Stimulated activated naive CD4-positive, alpha-beta T cell treated with Interleukin-2 at 50 U/mL for 16 hours (primary cell): Measurements from ENCODE around the gene PKIB.
"Not testable (repeated sequence)": the region's sequence is repeated elsewhere in the genome, so short reads cannot be mapped to it uniquely, and the experiment has no call there.

Experiments
- DNase-seq: peaks from one replicate; lab custom pipeline; 2025; lab: John Stamatoyannopoulos, UW

The PKIB gene

DNA sequence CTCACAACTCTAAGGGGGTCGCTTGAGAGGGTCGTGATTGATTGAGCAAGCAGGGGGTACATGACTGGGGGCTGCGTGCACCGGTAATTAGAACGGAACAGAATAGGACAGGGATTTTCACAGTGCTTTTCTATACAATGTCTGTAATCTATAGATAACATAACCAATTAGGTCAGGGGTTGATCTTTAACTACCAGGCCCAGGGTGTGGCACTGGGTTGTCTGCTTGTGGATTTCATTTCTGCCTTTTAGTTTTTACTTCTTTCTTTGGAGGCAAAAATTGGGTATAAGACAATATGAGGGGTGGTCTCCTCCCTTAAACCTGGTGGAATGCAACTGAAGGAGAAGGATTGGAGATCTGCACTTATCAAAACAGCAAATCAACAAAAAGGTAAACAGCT lies 138.7 kb downstream of the PKIB start:
- DNase-seq: not testable (repeated sequence)

DNA sequence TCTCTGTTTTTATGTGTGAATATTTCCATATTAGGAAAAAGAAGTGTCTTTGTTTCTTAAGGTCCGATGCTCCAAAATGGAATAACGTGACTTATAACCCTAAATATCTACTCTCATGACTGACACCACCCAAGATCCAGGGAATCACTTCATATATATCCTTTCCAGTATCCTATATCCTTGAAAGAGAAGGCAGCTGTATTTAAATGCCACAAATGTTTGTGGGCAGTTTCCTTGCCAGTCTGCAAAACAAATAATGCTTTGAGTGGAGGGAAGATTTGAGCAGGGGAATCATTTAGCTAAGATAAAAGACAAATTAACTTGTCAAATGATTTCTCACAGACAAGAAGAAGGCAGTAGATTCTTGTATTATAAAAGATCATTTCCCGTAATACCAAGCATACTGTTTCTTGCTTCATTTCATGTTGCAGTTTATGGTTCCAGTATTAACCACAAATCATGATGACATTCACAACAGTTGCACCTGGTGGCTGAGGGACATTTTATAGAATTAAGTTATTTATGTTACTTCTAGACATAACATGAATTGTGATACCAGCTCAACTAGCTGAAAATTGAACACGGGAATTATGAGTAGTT lies 139.3 kb downstream of the PKIB start:
- DNase-seq: no peak

DNA sequence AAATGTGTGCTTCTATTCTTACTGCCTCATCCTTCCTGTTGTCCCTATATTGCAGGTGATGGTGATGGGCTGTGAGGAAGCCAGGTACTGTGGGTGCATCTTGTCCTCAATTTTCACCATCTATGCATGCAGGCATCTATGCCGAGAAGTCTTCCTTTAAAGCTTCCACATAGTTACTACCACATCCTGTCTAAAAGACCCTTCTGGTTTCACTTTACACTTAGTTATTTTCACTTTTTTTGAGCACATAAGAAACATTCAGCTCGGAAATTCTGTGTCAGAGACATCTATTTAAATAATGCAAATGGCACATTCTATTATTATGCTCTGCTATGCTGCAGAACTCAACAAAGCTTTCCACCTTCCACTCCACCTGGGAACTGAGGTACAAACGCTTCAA lies 141.1 kb downstream of the PKIB start:
- no peak for DNase-seq

DNA sequence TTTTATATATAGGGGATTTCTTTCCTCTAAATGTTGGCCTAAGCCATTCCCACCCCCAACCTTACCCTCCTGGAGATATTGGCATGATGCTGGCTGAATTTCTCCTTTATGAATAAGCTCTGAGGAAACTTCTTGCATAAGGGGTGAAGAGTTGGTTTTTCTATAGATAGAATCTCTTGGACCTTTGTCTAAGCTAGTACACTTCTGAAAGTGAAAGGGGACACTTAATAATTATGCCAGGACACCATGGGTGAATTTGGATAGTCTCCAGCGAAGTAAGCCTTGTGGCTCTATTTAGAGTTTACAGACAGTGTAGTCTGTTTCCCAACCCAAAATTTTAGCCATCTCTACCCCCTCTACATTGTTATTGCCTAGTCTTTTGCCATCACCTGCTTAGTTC lies 142.3 kb downstream of the PKIB start:
- no peak for DNase-seq

DNA sequence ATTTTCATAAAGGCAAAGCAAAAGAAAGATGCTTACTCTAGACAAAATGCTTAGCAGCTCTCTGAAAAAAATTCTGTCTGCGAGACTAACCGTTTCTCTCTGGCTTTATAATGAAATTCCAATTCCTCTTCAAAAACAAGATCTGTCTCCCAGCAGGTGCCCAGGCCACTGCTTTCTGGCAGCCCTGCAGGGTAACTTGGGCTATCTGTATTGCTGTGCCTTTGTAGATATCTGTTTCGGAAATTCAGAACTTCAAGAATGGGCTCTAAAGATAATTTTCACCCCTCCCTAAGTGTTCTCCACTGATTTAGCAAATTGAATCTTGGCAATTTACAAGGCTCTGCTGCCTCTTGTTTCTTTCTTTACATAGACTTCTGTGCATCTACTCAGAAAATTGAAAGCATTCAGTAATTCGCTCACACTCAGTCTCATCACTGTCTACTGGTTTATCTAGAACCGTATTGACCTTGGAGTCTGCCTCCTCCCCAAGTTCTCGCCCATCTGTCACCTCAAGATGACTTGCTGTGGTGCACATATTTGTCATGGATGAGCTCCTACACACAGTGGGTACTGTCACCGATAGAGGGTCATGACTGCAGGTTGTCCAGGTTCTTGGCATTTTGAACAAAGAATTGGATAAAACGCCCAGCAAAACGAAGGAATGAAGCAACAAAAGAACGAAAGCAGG lies 142.9 kb downstream of the PKIB start:
- DNase-seq: no peak

DNA sequence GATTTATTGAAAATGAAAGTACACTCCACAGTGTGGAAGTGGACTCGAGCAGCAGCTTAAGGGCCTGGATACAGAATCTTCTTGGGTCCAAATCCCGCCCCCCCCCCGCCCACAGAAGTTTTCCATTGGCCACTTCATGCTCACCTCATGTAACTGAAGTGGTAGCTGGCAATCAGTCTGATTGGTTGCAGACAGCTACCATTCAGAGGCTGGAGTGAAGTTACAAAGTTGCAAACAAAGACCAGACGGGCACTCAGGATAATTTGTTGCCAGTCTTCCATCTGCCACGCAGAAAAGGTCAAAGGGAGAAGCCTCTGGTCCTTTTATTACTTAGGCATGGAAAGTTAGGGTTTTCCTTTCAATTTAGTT lies 143.5 kb downstream of the PKIB start:
- DNase-seq: no peak

DNA sequence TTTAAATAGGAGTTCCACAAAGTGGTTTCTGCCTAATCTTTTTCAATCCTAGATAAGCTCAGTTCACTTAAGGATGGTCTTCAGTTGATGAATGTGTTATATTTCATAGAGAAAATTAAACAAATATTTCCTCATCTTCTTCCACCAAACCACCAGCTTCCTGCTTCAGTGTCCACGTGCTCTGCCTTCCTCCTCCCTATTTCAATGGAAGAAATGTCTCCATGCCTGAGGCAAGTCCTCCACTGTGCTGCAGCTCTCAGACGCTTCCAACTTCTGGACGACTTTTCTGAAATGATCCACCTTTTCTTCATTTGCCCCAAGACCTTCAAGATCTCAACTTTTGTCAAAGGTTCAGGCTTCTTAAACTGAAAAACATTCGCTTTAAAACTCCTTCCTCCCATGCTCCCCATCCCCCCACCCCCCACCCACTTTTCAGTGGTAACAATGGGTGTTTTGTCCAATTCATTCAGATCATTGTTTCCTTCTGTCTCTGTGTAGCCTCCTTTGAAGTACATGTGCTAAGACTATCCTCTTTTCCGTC lies 144.1 kb downstream of the PKIB start:
- no peak for DNase-seq

DNA sequence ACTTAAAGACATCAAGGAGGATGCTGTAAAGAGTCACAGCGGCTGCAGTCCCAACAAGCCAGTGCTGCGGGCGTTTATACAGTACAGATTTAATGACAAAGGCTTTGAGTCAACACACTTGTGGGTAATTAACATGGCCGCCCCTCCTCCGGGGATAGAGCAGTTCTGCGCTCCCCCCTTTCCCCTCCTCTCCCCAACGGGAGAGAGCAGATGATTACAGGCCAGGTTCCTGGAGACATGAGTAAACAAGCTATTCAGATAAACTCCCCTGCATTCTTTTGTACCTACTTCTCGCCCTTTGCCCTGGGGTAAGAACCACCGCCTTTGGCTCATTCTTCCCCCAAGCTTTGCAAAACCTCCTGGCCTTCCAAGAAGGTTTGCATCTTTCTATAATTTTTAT lies 145.7 kb downstream of the PKIB start:
- no peak for DNase-seq

DNA sequence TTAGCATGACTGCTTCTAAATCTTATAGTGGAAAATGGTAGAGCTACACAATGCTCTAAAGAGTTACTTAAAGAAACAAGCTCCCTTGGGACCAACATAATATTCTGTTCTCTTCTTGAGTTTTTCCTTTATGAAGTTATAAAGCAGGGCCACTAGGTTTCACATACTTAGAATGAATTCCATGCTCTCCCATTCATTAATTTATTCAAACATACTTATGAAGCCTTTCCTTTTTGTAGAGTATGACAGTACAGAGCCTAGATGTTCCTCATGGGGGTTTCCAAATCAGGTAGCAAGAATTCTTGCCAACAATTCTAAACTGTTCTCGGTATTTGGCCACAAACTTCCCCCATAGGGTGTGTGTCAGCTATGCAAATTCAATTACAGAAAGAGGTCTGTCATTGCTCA lies 148.7 kb downstream of the PKIB start:
- DNase-seq: no peak

DNA sequence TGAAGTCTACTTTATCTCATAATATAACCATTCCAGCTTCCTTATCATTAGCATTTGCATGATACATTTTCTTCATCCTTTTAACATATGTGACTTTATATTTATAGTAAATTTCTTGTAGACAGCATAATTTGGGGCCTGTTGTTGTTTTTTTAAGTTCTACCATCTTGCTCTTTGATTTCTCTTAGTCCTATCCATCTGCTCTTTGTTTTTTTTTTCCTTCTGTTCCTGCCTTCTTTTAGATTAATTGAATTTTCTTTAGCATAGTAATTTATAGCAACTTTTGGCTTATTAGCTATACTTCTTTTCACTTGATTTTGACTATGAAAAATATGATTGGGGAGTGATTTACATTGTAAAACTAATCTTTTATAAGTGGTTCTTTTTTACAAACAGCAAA lies 150.1 kb downstream of the PKIB start:
- DNase-seq: no peak

DNA sequence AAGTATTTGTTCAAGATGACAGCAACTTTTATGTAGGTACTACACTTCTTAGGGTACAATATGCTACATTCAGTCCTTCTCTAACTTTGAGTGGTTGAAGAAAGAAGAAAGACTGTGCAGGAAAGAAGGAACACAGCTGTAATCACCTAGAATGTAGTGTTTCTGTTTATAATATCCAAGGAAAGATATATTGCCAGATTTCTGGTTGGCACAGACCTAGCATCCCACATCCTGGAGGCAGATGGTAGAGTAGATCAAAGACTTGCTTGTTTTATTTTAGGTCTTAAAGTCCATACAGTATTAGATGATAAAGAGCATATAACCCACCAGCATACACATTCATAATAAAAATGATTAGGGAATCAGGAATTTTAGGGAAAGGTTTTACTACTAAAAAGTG lies 156.1 kb downstream of the PKIB start:
- DNase-seq: no peak

DNA sequence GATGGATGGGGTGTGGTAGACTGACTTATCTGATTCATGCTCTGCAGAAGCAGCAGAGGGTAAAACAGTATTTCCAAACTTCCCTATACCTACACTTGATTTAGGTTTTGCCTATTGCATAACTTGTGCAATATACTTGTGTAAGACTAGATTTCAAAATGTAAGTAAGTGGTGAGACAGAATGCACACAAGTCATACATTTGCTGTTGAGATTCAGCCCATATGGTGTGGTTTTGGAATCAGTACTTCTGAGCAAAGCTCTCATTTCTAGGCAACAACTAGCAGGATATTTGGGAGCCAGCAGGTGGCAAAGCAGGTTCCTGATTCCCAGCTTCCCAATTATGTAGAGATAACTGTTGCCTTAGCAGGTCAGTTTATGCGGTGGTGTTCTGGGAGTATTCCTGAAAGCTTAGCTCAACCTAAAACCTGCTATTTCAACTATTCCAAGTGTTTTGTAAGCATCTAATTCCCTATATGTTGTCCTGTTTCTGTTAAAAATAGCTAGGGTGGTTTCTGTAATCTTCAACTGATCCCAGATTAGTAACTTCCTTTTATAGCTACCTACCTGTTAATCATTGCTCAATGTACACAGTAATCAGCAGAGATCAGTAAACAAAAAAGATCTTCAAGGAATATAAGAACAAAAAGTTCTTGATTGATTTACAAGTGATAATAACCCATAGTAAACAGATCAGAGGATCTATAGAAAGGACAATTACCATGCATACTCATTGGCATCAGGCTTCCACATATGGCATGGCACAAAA lies 160.8 kb downstream of the PKIB start:
- no peak for DNase-seq

DNA sequence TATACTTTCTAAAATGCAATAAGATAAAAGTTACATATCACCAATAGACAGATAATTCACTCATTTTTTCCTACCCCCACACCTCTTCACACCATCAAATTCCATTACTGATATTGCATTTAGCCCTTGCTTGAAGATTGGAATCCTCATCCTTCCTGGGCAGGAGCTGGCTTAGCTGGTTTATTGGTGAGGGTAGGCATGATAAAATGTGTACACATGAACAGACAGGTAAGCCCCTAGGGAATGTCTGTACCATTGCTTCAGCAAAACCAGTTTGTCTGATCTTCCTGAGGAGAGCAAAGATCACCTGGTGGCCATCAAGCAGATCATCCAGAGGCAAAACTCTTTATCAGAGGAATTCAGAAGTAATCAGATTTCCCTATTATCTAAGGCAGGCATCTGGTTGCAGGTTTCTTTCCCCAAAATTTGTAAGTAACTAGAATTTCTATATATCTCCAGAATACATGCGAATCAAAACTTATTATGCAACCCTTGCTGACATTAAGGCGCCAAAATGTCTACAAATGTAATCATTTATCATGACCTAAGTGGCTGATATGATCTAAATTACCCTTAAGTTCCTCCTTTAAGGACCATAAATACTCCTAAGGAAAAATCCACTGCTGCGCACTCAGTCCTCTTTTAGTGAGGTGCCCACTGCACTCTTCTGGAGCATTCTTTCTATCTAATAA lies 162.7 kb downstream of the PKIB start:
- no peak for DNase-seq
